H1 (cell line): ENCODE measurements around the gene KCNE3. TPM values are rescaled to one million over a fixed set of nuclear protein-coding genes. Genes with fewer than 3 reads are reported as not detected.

ENCODE experiments used
- CTCF ChIA-PET: fragments of 300-600 bp; sonication (Branson Sonifier 250); formaldehyde crosslinking; loops from one replicate; lab custom pipeline; 2021; ENCODE audit not compliant: partially characterized antibody; lab: Charles Lee
- POLR2A ChIA-PET: fragments of 300-600 bp; sonication (Branson Sonifier 250); formaldehyde crosslinking; loops from one replicate; lab custom pipeline; 2021; ENCODE audit warnings: inconsistent platforms; ENCODE audit not compliant: partially characterized antibody; lab: Charles Lee
- DNase-seq, 2 experiments: peaks; one replicate each; pipeline versions ENCODE4 v3.0.0 to v3.0.0-alpha.2; 2010 to 2022; ENCODE audit warnings: low spot score in 2 of 2, low read depth in 1 of 2, mixed read lengths in 1 of 2
- FAIRE-seq: peaks from 2 replicates; lab custom pipeline; 2011; peaks lifted over from hg19 to GRCh38; lab: Jason Lieb, UNC
- H2AFZ ChIP-seq: 2 replicates; pipeline ENCODE4 v1.8.1; 2012; ENCODE audit warnings: low read length, inconsistent platforms
- H2AK5ac ChIP-seq: 2 replicates; pipeline ENCODE4 v1.6.1; 2013; ENCODE audit warnings: low read depth, low read length
- H2BK120ac ChIP-seq: replicated peaks from 2 replicates; pipeline ENCODE3; 2013; ENCODE audit warnings: low read depth, low read length, inconsistent platforms
- H2BK12ac ChIP-seq: 2 replicates; pipeline ENCODE4 v1.6.1; 2013; ENCODE audit warnings: low read depth, low read length
- H2BK15ac ChIP-seq: 2 replicates; pipeline ENCODE4 v1.6.1; 2013; ENCODE audit warnings: low read length
- H2BK20ac ChIP-seq: 2 replicates; pipeline ENCODE4 v1.6.1; 2013; ENCODE audit warnings: low read length
- H2BK5ac ChIP-seq: 2 replicates; pipeline ENCODE4 v1.6.1; 2013; ENCODE audit warnings: low read depth, low read length
- H3K14ac ChIP-seq: 2 replicates; pipeline ENCODE4 v1.6.1; 2013; ENCODE audit warnings: inconsistent platforms; ENCODE audit not compliant: insufficient read length
- H3K18ac ChIP-seq: 2 replicates; pipeline ENCODE4 v1.6.1; 2013; ENCODE audit warnings: low read length; ENCODE audit errors: extremely low read depth
- H3K23ac ChIP-seq: 2 replicates; pipeline ENCODE4 v1.6.1; 2013; ENCODE audit warnings: inconsistent platforms; ENCODE audit not compliant: insufficient read length
- H3K23me2 ChIP-seq: 2 replicates; pipeline ENCODE4 v1.6.1; 2013; ENCODE audit warnings: low read depth, low read length
- H3K27ac ChIP-seq: 2 replicates; pipeline ENCODE4 v1.6.1; 2011; ENCODE audit warnings: low read depth, low read length, inconsistent platforms
- H3K27me3 ChIP-seq, 4 experiments: replicated peaks in 1 of 4; 1 replicate in 1 of 4; 2 replicates in 3 of 4; pipeline versions ENCODE4 v1.6.1 to v1.8.1; 2011 to 2013; ENCODE audit warnings: low read length in 3 of 4, mild to moderate bottlenecking in 3 of 4, inconsistent platforms in 2 of 4, mixed read lengths in 2 of 4, moderate library complexity in 1 of 4; ENCODE audit not compliant: control insufficient read depth in 3 of 4, insufficient read depth in 3 of 4; ENCODE audit errors: extremely low read depth in 1 of 4
- H3K36me3 ChIP-seq, 4 experiments: 2 replicates each; pipeline versions ENCODE4 v1.6.1 to v1.8.1; 2011 to 2013; ENCODE audit warnings: mild to moderate bottlenecking in 4 of 4, low read length in 3 of 4, moderate library complexity in 2 of 4, control low read depth in 1 of 4, inconsistent platforms in 1 of 4; ENCODE audit not compliant: insufficient read depth in 4 of 4, control insufficient read depth in 2 of 4
- H3K4ac ChIP-seq: replicated peaks from 2 replicates; pipeline ENCODE3; 2013; ENCODE audit warnings: low read length, low read depth, mixed read lengths, inconsistent platforms; ENCODE audit not compliant: insufficient read length
- H3K4me1 ChIP-seq, 4 experiments: replicated peaks in 1 of 4; 1 replicate in 1 of 4; 2 replicates in 3 of 4; pipeline versions ENCODE4 v1.6.1 to v1.8.1; 2011 to 2013; ENCODE audit warnings: low read length in 3 of 4, inconsistent platforms in 2 of 4, mixed read lengths in 1 of 4; ENCODE audit not compliant: insufficient read depth in 4 of 4, control insufficient read depth in 3 of 4
- H3K4me2 ChIP-seq, 2 experiments: 2 replicates each; pipeline versions ENCODE4 v1.6.1 to v1.8.1; 2011 to 2013; ENCODE audit warnings: low read depth in 2 of 2, low read length in 2 of 2, control low read depth in 1 of 2, inconsistent platforms in 1 of 2, mild to moderate bottlenecking in 1 of 2; ENCODE audit not compliant: insufficient read depth in 1 of 2
- H3K4me3 ChIP-seq, 4 experiments: fragments of 200-600, 300-600 bp in 1 of 4; sonication (generic), shearing (Covaris generic), sonication (Bioruptor Twin) in 1 of 4; 2 replicates each; pipeline versions ENCODE4 v1.5.1 to v1.8.1; 2011 to 2016; ENCODE audit warnings: low read length in 4 of 4, low read depth in 3 of 4, control low read depth in 2 of 4, inconsistent platforms in 2 of 4, mild to moderate bottlenecking in 2 of 4, mixed read lengths in 1 of 4, moderate library complexity in 1 of 4; ENCODE audit not compliant: insufficient read depth in 2 of 4; ENCODE audit errors: extremely low read depth in 1 of 4
- H3K56ac ChIP-seq: replicated peaks from 2 replicates; pipeline ENCODE3; 2013; ENCODE audit warnings: low read depth, mild to moderate bottlenecking, mixed read lengths, low read length, inconsistent platforms; ENCODE audit not compliant: insufficient read length
- H3K79me1 ChIP-seq: 2 replicates; pipeline ENCODE4 v1.6.1; 2013; ENCODE audit warnings: low read depth, low read length, control low read depth
- H3K79me2 ChIP-seq, 2 experiments: 2 replicates each; pipeline versions ENCODE4 v1.6.1 to v1.8.1; 2012 to 2013; ENCODE audit warnings: low read length in 2 of 2, mild to moderate bottlenecking in 2 of 2, inconsistent platforms in 1 of 2; ENCODE audit not compliant: insufficient read depth in 2 of 2, control insufficient read depth in 1 of 2
- H3K9ac ChIP-seq, 4 experiments: replicated peaks in 1 of 4; 1 replicate in 1 of 4; 2 replicates in 3 of 4; pipeline versions ENCODE4 v1.6.1 to v1.8.1; 2011 to 2013; ENCODE audit warnings: low read depth in 3 of 4, low read length in 3 of 4, control low read depth in 2 of 4, mild to moderate bottlenecking in 2 of 4, moderate library complexity in 2 of 4, inconsistent platforms in 1 of 4; ENCODE audit errors: extremely low read depth in 1 of 4
- H3K9me3 ChIP-seq, 2 experiments: 2 replicates each; pipeline versions ENCODE4 v1.6.1 to v1.8.1; 2012 to 2013; ENCODE audit warnings: mild to moderate bottlenecking in 2 of 2, moderate library complexity in 2 of 2, control low read depth in 1 of 2, inconsistent platforms in 1 of 2, low read depth in 1 of 2, low read length in 1 of 2, mixed read lengths in 1 of 2; ENCODE audit not compliant: insufficient read depth in 2 of 2
- H4K20me1 ChIP-seq, 2 experiments: replicated peaks in 1 of 2; 2 replicates each; pipeline versions ENCODE3 to v1.8.1; 2011 to 2013; ENCODE audit warnings: inconsistent platforms in 2 of 2, low read length in 2 of 2, mild to moderate bottlenecking in 1 of 2; ENCODE audit not compliant: insufficient read depth in 2 of 2, control insufficient read depth in 1 of 2
- H4K5ac ChIP-seq: 2 replicates; pipeline ENCODE4 v1.6.1; 2013; ENCODE audit warnings: low read length, low read depth, mixed read lengths, inconsistent platforms; ENCODE audit not compliant: insufficient read length
- H4K8ac ChIP-seq: 2 replicates; pipeline ENCODE4 v1.8.0; 2013; ENCODE audit warnings: mild to moderate bottlenecking, moderate library complexity, low read length, inconsistent platforms; ENCODE audit not compliant: insufficient read depth; ENCODE audit errors: extremely low read depth
- H4K91ac ChIP-seq: replicated peaks from 2 replicates; pipeline ENCODE3; 2013; ENCODE audit warnings: low read length, mixed read lengths, inconsistent platforms; ENCODE audit not compliant: insufficient read length
- WGBS, 2 experiments: shearing (Covaris generic) in 1 of 2; methylation state at CpG; one replicate each; pipeline versions ENCODE4 v1.1.6 to v1.1.7; 2013 to 2015; ENCODE audit warnings: low lambda C conversion rate in 2 of 2, mixed read lengths in 2 of 2, inconsistent platforms in 1 of 2, low coverage in 1 of 2, missing lambda C conversion rate in 1 of 2; ENCODE audit not compliant: insufficient replicate concordance in 2 of 2, insufficient coverage in 1 of 2, insufficient read length in 1 of 2; ENCODE audit errors: extremely low coverage in 1 of 2, missing lambda C conversion rate in 1 of 2; 5-methylcytosine and 5-hydroxymethylcytosine counted together
- polyA plus RNA-seq, 7 experiments: library from polyadenylated mRNA; depleted of rRNA in 3 of 7; stranded (reverse) in 5 of 7; unstranded in 2 of 7; fragments of >200 nt in 5 of 7; fragments of 200-250 nt in 2 of 7; gene quantifications; 1 replicate in 5 of 7; 2 replicates in 1 of 7; 4 replicates in 1 of 7; pipeline versions ENCODE4 v1.2.1 to v1.2.3, GENCODE V29; 2011 to 2013; ENCODE audit warnings: missing spikeins in 2 of 7, mixed read lengths in 2 of 7
- total RNA-seq: library from RNA; stranded (reverse); fragmentation: NEBNext Ultra II Directional; extraction: Animal tissue kit (Norgen Biotek cat#: 25700); gene quantifications from 2 replicates; pipeline ENCODE4 v1.2.1, GENCODE V29; 2021

KCNE3 gene
- total and polyA plus RNA-seq, 2 of the 8 experiments (the other 6 are each of a cell fraction or from before 2014, with no cell fraction given) = 1.9 to 3.5 TPM

GRCh38 chr11:74487875-74488274, 20.5 kb upstream of the KCNE3 start:
- FAIRE-seq (no peak), DNase-seq (no peak)
- no peak overlapping the region for H4K5ac ChIP-seq
- H3K27me3 ChIP-seq = no peaks in the 10 kb centered on the region
- H3K4me2 ChIP-seq = no peak overlapping the region
- H3K4me1 ChIP-seq = peaks cover 0 to 4% (median 1%) of the 10 kb centered on the region in 4 experiments; a peak in 2 of 7 replicates
- no peak overlapping the region for H3K9ac ChIP-seq
- no peaks in the 10 kb centered on the region for H4K20me1 ChIP-seq
- H4K8ac ChIP-seq = no peak overlapping the region
- no peak overlapping the region for H2BK12ac ChIP-seq
- H4K91ac ChIP-seq = no peak overlapping the region
- no peak overlapping the region for H3K23ac ChIP-seq
- H3K79me1 ChIP-seq = no peaks in the 10 kb centered on the region
- H3K56ac ChIP-seq = no peak overlapping the region
- no peak overlapping the region for H2BK15ac ChIP-seq
- no peaks in the 10 kb centered on the region for H3K23me2 ChIP-seq
- H2AK5ac ChIP-seq = no peak overlapping the region
- H3K4ac ChIP-seq = no peak overlapping the region
- H2BK5ac ChIP-seq = no peak overlapping the region
- no peak overlapping the region for H2AFZ ChIP-seq
- H3K27ac ChIP-seq = no peak overlapping the region
- no peak overlapping the region for H3K14ac ChIP-seq
- no peaks in the 10 kb centered on the region for H3K9me3 ChIP-seq
- no peaks in the 10 kb centered on the region for H3K36me3 ChIP-seq
- CTCF ChIA-PET = interaction anchor here (0.7 to 4.0 kb wide), 4 partner anchors 13 to 82 kb away, joined by 3 to 27 read pairs (median 6); no protein-coding TSS in a partner anchor
- no peak overlapping the region for H2BK20ac ChIP-seq
- H3K79me2 ChIP-seq = no peaks in the 10 kb centered on the region
- H3K4me3 ChIP-seq = no peak overlapping the region
- H3K18ac ChIP-seq = no peak overlapping the region
- no peak overlapping the region for H2BK120ac ChIP-seq
- POLR2A ChIA-PET = interaction anchor here (1.7 kb wide), 1 partner anchor 21 kb away, joined by 3 read pairs; the partner anchor contains the start of gene KCNE3
- 80% methylated on average over 1 of the region's 1 CpG; no CpG with 5 or more reads in 1 of the 2 experiments for WGBS, 2 experiments
